ENCODE data around the gene APOH.
A peak's percentile ranks its signal among the peaks of the same experiment; 100 is the strongest.

Gene APOH

GRCh38 chr17:66167189-66167815 lies 61.9 kb downstream of the APOH start:
- no peak for TF ChIP-seq MYC (IDR thresholded peaks at IDR 0.05; ENCODE audit: low read depth, low read length)
- no peak for TF ChIP-seq CTCF (IDR thresholded peaks at IDR 0.05; ENCODE audit: low read depth, low read length)
- no peak for TF ChIP-seq MAX (IDR thresholded peaks at IDR 0.05; ENCODE audit: low read depth, low read length)
- no peak for TF ChIP-seq POLR2A (IDR thresholded peaks at IDR 0.05; ENCODE audit: extremely low read depth, insufficient read length)
- no peak overlapping the region for H3K4me3 ChIP-seq (ENCODE audit: low read depth, low read length)
- no peak for DNase-seq (ENCODE audit: low read depth)

GRCh38 chr17:66165537-66166123 lies 63.6 kb downstream of the APOH start:
- peak; percentile 60 for DNase-seq (ENCODE audit: low read depth)
- TF ChIP-seq MAX (IDR thresholded peaks at IDR 0.05; ENCODE audit: low read depth, low read length) (no peak), MYC (IDR thresholded peaks at IDR 0.05; ENCODE audit: low read depth, low read length) (no peak), CTCF (IDR thresholded peaks at IDR 0.05; ENCODE audit: low read depth, low read length) (peak; percentile 45), POLR2A (IDR thresholded peaks at IDR 0.05; ENCODE audit: extremely low read depth, insufficient read length) (no peak)
- H3K4me3 ChIP-seq (ENCODE audit: low read depth, low read length), result no peak overlapping the region
